Tongue (tissue), 2 donors: ENCODE measurements around the gene NDEL1. TPM values are rescaled to one million over a fixed set of nuclear protein-coding genes. Genes with fewer than 3 reads are reported as not detected.
A peak's percentile ranks its signal among the peaks of the same experiment; 100 is the strongest.
"Not testable (repeated sequence)": the region's sequence is repeated elsewhere in the genome, so short reads cannot be mapped to it uniquely, and the experiment has no call there.

Experiments used
- DNase-seq: peaks from one replicate; pipeline ENCODE4 v3.0.0-alpha.2; 2015
- total RNA-seq: library from RNA; depleted of rRNA; stranded (reverse); fragments of >200 nt; gene quantifications from one replicate; pipeline ENCODE4 v1.2.3, GENCODE V29; 2014

The NDEL1 gene, protein sequence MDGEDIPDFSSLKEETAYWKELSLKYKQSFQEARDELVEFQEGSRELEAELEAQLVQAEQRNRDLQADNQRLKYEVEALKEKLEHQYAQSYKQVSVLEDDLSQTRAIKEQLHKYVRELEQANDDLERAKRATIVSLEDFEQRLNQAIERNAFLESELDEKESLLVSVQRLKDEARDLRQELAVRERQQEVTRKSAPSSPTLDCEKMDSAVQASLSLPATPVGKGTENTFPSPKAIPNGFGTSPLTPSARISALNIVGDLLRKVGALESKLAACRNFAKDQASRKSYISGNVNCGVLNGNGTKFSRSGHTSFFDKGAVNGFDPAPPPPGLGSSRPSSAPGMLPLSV
- total RNA-seq, result 48.9 TPM

DNA sequence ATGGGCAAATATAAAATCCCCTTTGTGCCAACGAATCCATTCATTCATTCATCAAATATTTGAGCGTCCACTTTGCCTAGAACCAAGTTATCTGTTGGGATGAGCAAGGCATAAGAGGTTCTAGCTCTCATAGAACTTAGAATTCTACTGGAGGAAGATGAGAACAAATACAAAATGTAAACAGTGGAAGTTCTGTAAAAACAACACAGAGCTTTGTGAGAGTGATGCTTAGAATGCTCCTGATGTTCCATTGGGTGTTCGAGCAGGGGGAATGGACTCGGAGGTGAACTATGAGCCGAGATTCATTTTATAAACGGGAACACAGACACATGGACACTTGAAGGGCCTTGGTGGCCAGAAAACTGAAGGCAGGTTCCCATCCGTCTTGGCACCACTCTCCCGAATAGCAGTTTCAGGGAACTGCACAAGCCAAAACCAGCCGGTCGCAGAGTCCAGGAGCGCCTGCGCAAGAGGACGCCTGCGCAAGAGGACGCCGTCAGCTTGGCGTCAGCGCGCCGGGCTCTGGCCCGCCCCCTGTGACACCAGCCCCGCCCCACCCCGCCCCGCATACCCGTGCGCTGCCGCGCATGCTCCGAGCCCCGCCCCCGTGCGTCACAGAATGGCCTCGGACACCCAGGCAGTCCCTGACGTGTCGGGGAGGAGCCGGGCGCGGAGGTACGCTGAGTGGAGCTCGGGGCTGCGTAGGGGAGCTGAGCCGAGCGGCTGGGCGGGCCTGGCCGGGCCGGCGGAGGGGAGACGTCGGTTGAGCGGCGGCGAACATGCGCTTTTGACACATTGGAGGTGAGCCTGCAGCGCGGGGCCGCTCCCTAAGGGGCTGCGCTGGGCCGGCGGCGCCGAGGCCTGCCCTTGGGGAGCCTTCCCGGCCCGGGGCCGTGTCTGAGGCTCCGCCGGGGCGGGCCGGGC lies at the start of gene NDEL1:
TSS of gene NDEL1 (plus strand) at position 640 of the 924 bp plus-strand sequence. CDS start 8,388 bp downstream, outside the sequence.
- DNase-seq, result peak; percentile 99

DNA sequence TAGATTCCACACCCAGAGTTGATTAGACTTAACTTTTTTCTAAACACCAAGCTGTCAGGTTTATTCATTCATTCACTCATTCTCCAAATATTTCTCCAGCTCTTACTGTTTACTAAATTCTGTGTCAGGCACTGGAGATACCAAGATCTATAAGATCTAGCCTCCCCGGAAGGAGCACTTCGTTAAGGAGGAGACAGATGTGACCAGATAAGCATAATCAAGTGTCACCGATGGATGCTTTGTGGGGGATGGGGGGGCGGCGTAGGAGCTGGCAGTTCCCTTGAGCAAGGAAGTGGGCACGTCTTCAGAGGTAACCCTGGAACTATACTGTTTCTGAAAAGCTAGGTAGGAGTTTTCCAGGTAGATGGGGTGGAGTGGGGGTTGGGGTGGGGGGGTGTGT lies 48.8 kb upstream of the NDEL1 start:
- DNase-seq, result no peak

GRCh38 chr17:8387914-8388651 lies 47.6 kb upstream of the NDEL1 start:
- no peak for DNase-seq

GRCh38 chr17:8391711-8392110 lies 44.0 kb upstream of the NDEL1 start:
- DNase-seq, result no peak

DNA sequence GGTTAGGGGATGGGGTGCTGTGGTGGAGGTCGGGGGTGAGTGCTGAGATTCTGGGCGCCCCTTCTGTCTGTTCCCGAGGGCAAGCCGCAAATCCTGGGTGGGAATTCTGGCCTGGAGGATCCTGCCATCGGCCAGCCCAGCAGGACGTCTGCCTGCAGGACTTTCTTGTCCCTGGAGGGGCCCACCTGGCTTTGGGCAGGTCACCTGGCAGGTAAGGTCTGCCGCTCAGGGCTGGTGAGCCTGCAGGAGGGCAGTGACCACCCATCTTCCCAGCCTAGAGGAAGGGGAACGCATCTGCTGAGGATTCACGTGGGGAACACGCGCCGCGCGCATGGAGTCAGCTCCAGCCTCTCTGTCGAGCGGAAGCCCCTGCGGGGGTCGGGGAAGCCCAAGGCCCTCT lies 43.4 kb upstream of the NDEL1 start:
- no peak for DNase-seq

GRCh38 chr17:8392674-8393469 lies 42.8 kb upstream of the NDEL1 start:
- DNase-seq, result no peak

GRCh38 chr17:8393470-8394231 lies 42.0 kb upstream of the NDEL1 start:
- no peak for DNase-seq

GRCh38 chr17:8394497-8394896 lies 41.2 kb upstream of the NDEL1 start:
- not testable (repeated sequence) for DNase-seq

DNA sequence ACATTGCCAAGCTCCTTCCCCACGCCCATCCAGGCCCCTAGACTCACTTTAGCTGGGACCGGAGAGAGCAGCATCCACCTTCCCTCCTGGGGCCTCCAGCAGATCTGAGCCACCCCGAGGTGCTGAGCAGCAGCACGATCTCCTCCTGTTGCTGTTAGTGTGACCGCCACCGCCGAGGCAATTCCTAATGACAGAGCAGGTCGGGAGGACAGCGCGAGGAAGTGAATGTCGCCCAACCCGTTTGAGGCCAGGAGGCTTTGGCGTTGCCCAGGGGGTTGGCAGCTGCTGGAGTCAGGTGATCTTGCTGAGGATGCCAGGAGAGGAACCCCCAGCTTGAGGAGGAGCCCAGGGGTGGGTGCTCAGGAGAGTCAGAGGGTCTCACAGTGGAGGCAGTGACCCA lies 38.0 kb upstream of the NDEL1 start, which contains the start of gene RNF222:
TSS of gene RNF222 (minus strand) at position 192 of the 400 bp plus-strand sequence. CDS start 4,366 bp downstream, outside the sequence.
- DNase-seq, result peak; percentile 14

- DNase-seq, result no peak
Observed at GRCh38 chr17:8398980-8399379, 36.7 kb upstream of the NDEL1 start.

GRCh38 chr17:8401107-8401506 lies 34.6 kb upstream of the NDEL1 start:
- no peak for DNase-seq

GRCh38 chr17:8402921-8403536 lies 32.7 kb upstream of the NDEL1 start:
- peak; percentile 30 for DNase-seq

GRCh38 chr17:8405499-8406016 lies 30.1 kb upstream of the NDEL1 start:
- DNase-seq, result no peak

GRCh38 chr17:8406174-8406573 lies 29.5 kb upstream of the NDEL1 start:
- DNase-seq, result no peak

- DNase-seq, result no peak
Observed at GRCh38 chr17:8408371-8408770, 27.3 kb upstream of the NDEL1 start.

DNA sequence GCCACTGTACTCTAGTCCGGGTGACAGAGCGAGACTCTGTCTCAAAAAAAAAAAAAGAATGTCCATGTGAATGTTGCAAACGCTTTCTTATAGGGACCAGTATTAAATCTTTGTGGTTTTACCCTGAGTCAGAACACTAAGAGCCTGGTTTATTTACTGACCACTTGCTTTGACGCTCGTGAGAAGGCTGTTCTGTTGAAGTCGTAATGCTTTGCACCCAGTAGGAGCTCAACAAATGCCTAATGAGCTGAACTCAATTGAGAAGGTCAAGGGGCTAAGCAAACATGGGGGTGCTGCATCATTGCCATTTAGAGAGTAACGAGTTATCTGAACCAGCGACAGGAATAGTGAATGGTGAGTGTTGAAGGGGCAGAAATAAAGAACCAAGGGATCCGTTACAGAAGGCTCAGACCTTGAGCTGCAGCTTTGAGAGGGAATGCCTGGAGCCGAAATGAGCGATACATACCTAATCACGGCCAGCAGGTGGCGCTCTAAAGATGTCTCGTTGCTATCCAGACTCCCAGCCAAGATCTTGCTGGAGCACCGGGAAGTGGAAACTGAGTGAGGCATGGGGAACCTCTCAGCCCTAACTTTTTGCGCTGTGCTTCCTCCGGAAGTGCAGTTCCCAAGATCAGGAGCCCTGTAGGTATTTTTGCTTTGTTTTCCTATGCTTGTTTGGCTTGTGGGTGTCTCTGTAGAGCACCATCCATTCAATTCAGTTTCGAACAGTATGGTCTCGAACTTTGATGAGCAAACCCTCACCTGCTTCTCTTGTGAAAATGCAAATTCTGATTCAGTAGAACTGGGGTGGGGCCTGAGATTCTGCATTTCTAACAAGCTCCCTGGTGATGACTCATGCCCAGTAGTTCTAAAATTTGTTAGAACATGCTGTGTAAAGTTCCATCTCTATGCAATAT lies 25.5 kb upstream of the NDEL1 start:
- peak; percentile 96 for DNase-seq

DNA sequence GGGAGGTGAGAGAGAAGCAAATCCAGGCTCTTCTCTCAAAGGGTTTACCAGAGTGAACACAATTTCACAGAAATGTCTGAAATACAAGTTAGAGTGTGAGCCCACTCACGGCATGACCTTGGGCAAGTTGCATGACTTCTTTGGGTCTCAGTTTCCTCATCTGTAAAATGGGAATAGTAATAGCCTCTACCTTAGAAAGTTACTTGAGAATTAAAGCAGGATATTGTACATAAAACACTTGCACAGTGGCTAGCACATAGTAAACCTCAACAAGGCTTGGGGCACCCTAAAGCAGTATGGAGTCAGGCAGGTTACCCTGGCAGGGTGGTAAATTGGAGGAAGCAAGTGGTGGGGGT lies 24.8 kb upstream of the NDEL1 start:
- no peak for DNase-seq

DNA sequence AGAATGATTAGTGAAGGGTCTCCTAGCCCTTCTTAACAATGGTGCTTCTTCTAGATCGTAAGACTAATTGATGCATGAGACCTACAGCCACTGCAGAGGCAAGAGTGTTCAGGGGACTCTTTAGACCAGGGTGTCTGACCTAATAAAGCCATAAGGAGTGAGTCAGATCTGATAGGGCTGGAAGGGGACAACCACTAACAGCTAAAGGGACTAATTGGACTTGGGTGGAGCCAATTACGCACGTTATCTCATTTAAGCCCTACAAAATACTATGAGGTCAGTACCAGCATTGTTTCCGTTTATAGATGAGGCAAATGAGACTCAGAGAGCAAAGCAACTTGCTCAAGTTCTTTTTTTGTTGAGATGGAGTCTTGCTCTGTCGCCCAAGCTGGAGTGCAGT lies 23.6 kb upstream of the NDEL1 start:
- no peak for DNase-seq

- DNase-seq, result no peak
Observed at GRCh38 chr17:8413328-8413727, 22.4 kb upstream of the NDEL1 start.
